Keratinocyte (primary cell): ENCODE data around the gene CDC6. TPM values are rescaled to one million over a fixed set of nuclear protein-coding genes. Genes with fewer than 3 reads are reported as not detected.

Experiments
- DNase-seq: peaks from one replicate; pipeline ENCODE4 v3.0.0-alpha.2; 2011; ENCODE audit warnings: low read depth, missing footprints, low spot score
- FAIRE-seq: peaks from 2 replicates; lab custom pipeline; 2011; peaks lifted over from hg19 to GRCh38; lab: Jason Lieb, UNC
- H2AFZ ChIP-seq: 2 replicates; pipeline ENCODE4 v1.6.0; 2012; ENCODE audit warnings: low read length, control low read depth, inconsistent platforms; ENCODE audit not compliant: control insufficient read depth
- H3K27ac ChIP-seq: 2 replicates; pipeline ENCODE4 v1.5.1; 2011; ENCODE audit warnings: low read length; ENCODE audit not compliant: control insufficient read depth, insufficient read depth
- H3K27me3 ChIP-seq: 3 replicates; pipeline ENCODE4 v1.6.0; 2011; ENCODE audit warnings: low read length; ENCODE audit not compliant: control insufficient read depth, insufficient read depth; ENCODE audit errors: extremely low read depth
- H3K36me3 ChIP-seq, 2 experiments: 2 replicates in 1 of 2; 3 replicates in 1 of 2; pipeline ENCODE4 v1.5.1; 2011; ENCODE audit warnings: low read length in 2 of 2, mild to moderate bottlenecking in 1 of 2; ENCODE audit not compliant: control insufficient read depth in 2 of 2, insufficient read depth in 2 of 2; ENCODE audit errors: extremely low read depth in 1 of 2
- H3K4me1 ChIP-seq: 3 replicates; pipeline ENCODE4 v1.5.1; 2011; ENCODE audit warnings: low read length; ENCODE audit not compliant: control insufficient read depth, insufficient read depth; ENCODE audit errors: extremely low read depth
- H3K4me2 ChIP-seq: 3 replicates; pipeline ENCODE4 v1.6.0; 2011; ENCODE audit warnings: low read depth, low read length; ENCODE audit not compliant: control insufficient read depth, insufficient read depth; ENCODE audit errors: extremely low read depth
- H3K4me3 ChIP-seq, 3 experiments: fragments of 200-600 bp in 1 of 3; sonication (generic) in 1 of 3; 2 replicates in 2 of 3; 3 replicates in 1 of 3; pipeline ENCODE4 v1.5.1; 2011 to 2016; ENCODE audit warnings: low read length in 3 of 3, mild to moderate bottlenecking in 3 of 3, control low read depth in 2 of 3, inconsistent platforms in 1 of 3, low read depth in 1 of 3, mixed read lengths in 1 of 3, mixed run types in 1 of 3, moderate library complexity in 1 of 3; ENCODE audit not compliant: control insufficient read depth in 2 of 3, insufficient read depth in 2 of 3; ENCODE audit errors: extremely low read depth in 1 of 3
- H3K79me2 ChIP-seq: 2 replicates; pipeline ENCODE4 v1.6.0; 2012; ENCODE audit warnings: low read length; ENCODE audit not compliant: control insufficient read depth, insufficient read depth
- H3K9ac ChIP-seq: 3 replicates; pipeline ENCODE4 v1.6.0; 2011; ENCODE audit warnings: low read length; ENCODE audit not compliant: control insufficient read depth, insufficient read depth; ENCODE audit errors: extremely low read depth
- H3K9me1 ChIP-seq: 3 replicates; pipeline ENCODE4 v1.6.0; 2011; ENCODE audit warnings: low read length; ENCODE audit not compliant: control insufficient read depth, insufficient read depth; ENCODE audit errors: extremely low read depth
- H3K9me3 ChIP-seq: 2 replicates; pipeline ENCODE4 v1.5.1; 2012; ENCODE audit warnings: low read depth, low read length; ENCODE audit not compliant: control insufficient read depth
- H4K20me1 ChIP-seq: 3 replicates; pipeline ENCODE4 v1.6.0; 2011; ENCODE audit warnings: low read length; ENCODE audit not compliant: control insufficient read depth, insufficient read depth; ENCODE audit errors: extremely low read depth
- EZH2 ChIP-seq: IDR thresholded peaks from one replicate; pipeline ENCODE4 v1.6.1; 2012; ENCODE audit warnings: inconsistent platforms, mild to moderate bottlenecking, low read length, moderate library complexity
- dilution Hi-C: fragments of 300-500 bp; cut with MboI; formaldehyde crosslinking; loops from one replicate; pipeline ENCODE4 v1.7.0; 2020; ENCODE audit warnings: low sequenced_read_pairs; ENCODE audit not compliant: extremely low pct_ligation_motif_present
- polyA plus RNA-seq, 5 experiments: library from polyadenylated mRNA; depleted of rRNA in 3 of 5; stranded (reverse) in 3 of 5; stranded (forward) in 1 of 5; unstranded in 1 of 5; fragments of >200 nt; gene quantifications; 1 replicate in 1 of 5; 2 replicates in 3 of 5; 3 replicates in 1 of 5; pipeline versions ENCODE4 v1.2.1 to v1.2.3, GENCODE V29; 2011 to 2012; ENCODE audit warnings: missing spikeins in 2 of 5, low read depth in 1 of 5, low replicate concordance in 1 of 5
- TF ChIP-seq, protein P1 (sequence below), 3 experiments: IDR thresholded peaks in 1 of 3; conservative IDR thresholded peaks in 1 of 3; optimal IDR thresholded peaks in 1 of 3; 2 replicates in 2 of 3; 3 replicates in 1 of 3; pipeline versions ENCODE3 to v1.5.1; 2011; ENCODE audit warnings: low read length in 3 of 3, mild to moderate bottlenecking in 3 of 3, moderate library complexity in 2 of 3, control low read depth in 1 of 3, inconsistent platforms in 1 of 3; ENCODE audit not compliant: insufficient read depth in 2 of 3; ENCODE audit errors: extremely low read depth in 1 of 3

The CDC6 gene
- polyA plus RNA-seq, 1 donor (not counting 4 experiments of a cell fraction or from before 2014, with no cell fraction given) = 28.0 TPM

DNA sequence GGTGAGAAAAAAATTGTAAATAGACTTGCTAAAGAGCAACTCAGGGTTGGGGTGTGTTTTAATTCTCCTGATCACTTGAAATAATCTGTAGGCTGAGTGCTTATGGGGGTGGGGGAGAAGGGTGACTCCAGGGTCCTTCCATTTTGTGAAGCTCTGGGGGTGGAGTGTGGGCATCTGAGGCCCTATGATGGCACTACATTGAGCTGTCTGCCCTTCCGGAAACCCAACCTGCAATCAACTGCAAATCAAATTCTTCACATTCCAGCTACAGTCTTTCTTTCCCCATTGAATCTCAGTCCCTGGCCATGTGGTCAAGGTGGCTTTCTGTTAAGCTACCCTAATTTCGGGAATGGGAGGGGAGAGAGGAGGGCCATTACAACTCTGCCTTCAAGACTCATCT lies 6.0 kb upstream of the CDC6 start:
- peaks cover 10 to 22% of the 10 kb centered on the region in 2 experiments for H3K36me3 ChIP-seq
- H3K9me3 ChIP-seq = no peaks in the 10 kb centered on the region
- H3K9ac ChIP-seq = no peak overlapping the region
- DNase-seq (no peak), FAIRE-seq (no peak)
- no peak overlapping the region for H3K27ac ChIP-seq
- H4K20me1 ChIP-seq = no peaks in the 10 kb centered on the region
- TF ChIP-seq, protein P1, sequence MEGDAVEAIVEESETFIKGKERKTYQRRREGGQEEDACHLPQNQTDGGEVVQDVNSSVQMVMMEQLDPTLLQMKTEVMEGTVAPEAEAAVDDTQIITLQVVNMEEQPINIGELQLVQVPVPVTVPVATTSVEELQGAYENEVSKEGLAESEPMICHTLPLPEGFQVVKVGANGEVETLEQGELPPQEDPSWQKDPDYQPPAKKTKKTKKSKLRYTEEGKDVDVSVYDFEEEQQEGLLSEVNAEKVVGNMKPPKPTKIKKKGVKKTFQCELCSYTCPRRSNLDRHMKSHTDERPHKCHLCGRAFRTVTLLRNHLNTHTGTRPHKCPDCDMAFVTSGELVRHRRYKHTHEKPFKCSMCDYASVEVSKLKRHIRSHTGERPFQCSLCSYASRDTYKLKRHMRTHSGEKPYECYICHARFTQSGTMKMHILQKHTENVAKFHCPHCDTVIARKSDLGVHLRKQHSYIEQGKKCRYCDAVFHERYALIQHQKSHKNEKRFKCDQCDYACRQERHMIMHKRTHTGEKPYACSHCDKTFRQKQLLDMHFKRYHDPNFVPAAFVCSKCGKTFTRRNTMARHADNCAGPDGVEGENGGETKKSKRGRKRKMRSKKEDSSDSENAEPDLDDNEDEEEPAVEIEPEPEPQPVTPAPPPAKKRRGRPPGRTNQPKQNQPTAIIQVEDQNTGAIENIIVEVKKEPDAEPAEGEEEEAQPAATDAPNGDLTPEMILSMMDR (optimal IDR thresholded peaks at IDR 0.05 in 1 of 3, IDR thresholded peaks at IDR 0.05 in 1 of 3, conservative IDR thresholded peaks at IDR 0.05 in 1 of 3; ENCODE audit: extremely low read depth in 1 of 3, insufficient read depth in 2 of 3, low read length in 3 of 3) = no peak
- TF ChIP-seq EZH2 = no peak
- no peak overlapping the region for H3K4me2 ChIP-seq
- no peak overlapping the region for H3K4me3 ChIP-seq
- dilution Hi-C loops = no loop called here
- H3K9me1 ChIP-seq = no peaks in the 10 kb centered on the region
- H3K4me1 ChIP-seq = peaks cover 23% of the 10 kb centered on the region
- H3K79me2 ChIP-seq = no peaks in the 10 kb centered on the region
- H2AFZ ChIP-seq = no peak overlapping the region
- H3K27me3 ChIP-seq = no peaks in the 10 kb centered on the region

DNA sequence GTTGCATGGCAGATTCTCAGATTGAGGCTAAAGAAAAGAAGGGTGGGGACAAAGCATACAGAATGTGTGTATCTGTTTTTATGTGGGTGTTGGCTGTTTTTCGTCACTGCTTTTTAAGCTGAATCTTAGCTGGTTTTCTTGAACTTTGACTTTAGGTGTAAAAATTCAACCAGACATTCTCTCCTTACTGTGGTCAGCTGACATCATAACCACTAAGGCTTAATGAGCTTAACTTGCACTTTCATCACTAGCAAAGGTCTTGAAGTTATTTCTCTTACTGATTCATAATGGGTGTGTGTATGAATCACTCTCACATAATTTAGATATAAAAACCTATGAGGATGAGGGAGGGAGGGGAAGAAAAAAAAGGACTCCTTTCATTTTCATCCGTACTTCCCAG lies 4.0 kb upstream of the CDC6 start:
- Histone ChIP-seq H3K4me1 (peaks cover 23% of the 10 kb centered on the region), H2AFZ (no peak overlapping the region), H3K4me2 (peak overlapping the region; percentile 84), H3K4me3 (peak overlapping the region in 2 of 3 experiments; percentile 62 to 72), H3K27me3 (no peaks in the 10 kb centered on the region), H3K27ac (peak overlapping the region; percentile 89), H3K9ac (peak overlapping the region; percentile 71), H4K20me1 (no peaks in the 10 kb centered on the region), H3K79me2 (peaks cover 2% of the 10 kb centered on the region), H3K9me1 (no peaks in the 10 kb centered on the region), H3K36me3 (peaks cover 4 to 15% of the 10 kb centered on the region in 2 experiments), H3K9me3 (no peaks in the 10 kb centered on the region)
- TF ChIP-seq EZH2 = no peak
- TF ChIP-seq, protein P1 (optimal IDR thresholded peaks at IDR 0.05 in 1 of 3, IDR thresholded peaks at IDR 0.05 in 1 of 3, conservative IDR thresholded peaks at IDR 0.05 in 1 of 3; ENCODE audit: extremely low read depth in 1 of 3, insufficient read depth in 2 of 3, low read length in 3 of 3) = no peak
- FAIRE-seq (peak; percentile 67), DNase-seq (peak; percentile 86)
- dilution Hi-C loops = no loop called here
